Measurements from ENCODE around the gene IER5L. TPM values are rescaled to one million over a fixed set of nuclear protein-coding genes. Genes with fewer than 3 reads are reported as not detected.

The IER5L gene
- total and polyA plus RNA-seq, 9 of the 15 experiments (the other 6 are each of a cell fraction or from before 2014, with no cell fraction given): 0.14 to 11.9 (median 0.52) TPM

DNA sequence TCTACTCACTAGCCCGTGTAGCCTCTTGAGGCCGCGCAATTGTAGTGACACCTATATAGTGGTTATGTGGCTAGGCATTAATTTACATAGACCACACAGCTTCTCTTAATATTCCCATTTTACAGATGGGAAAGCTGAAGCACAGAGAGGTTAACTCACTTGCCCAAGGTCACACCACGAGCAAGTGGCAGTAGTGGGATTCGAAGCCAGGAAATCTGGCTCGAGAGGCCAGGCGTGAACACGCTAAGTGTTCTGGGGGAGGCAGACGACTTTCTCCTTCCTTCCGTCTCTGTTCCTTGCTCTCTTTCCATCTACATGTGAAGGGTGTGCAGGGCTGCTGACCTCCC lies 49.8 kb upstream of the IER5L start:
- H3K9me1 ChIP-seq (ENCODE audit: control insufficient read depth, insufficient read depth, low read length): no peaks in the 10 kb centered on the region
- FAIRE-seq (no peak), ATAC-seq (no peak), DNase-seq (ENCODE audit: extremely low read depth in 1 of 4, low spot score in 3 of 4) (no peak)
- in situ Hi-C loops (cut with MboI): no loop called here
- H3K79me2 ChIP-seq (ENCODE audit: control insufficient read depth, insufficient read depth, low read length): no peaks in the 10 kb centered on the region
- peaks cover 0 to 7% of the 10 kb centered on the region in 2 experiments; a peak in 2 of 5 replicates for H3K27me3 ChIP-seq (ENCODE audit: control insufficient read depth in 2 of 2, insufficient read depth in 2 of 2, low read length in 2 of 2)
- ChIA-PET POLR2A (interaction anchor here (0.6 to 1.1 kb wide), 2 partner anchors 9 to 29 kb away, joined by 3 read pairs; no protein-coding TSS in a partner anchor), CTCF (ENCODE audit: low intra/inter-chr PET ratio) (no interaction called here)
- no peaks in the 10 kb centered on the region for H3K9me3 ChIP-seq (replicated peaks; ENCODE audit: control insufficient read depth, insufficient read depth, low read depth, low read length)
- no peak overlapping the region for H3K9ac ChIP-seq (ENCODE audit: insufficient read depth in 1 of 2, low read depth in 2 of 2, low read length in 2 of 2)
- H3K4me1 ChIP-seq (replicated peaks in 1 of 2; ENCODE audit: control insufficient read depth in 2 of 2, insufficient read depth in 2 of 2, low read length in 2 of 2): peaks cover 0 to 16% of the 10 kb centered on the region in 2 experiments; a peak in 2 of 5 replicates
- H3K27ac ChIP-seq (ENCODE audit: extremely low read depth, low read depth, low read length): no peak overlapping the region
- H2AFZ ChIP-seq (ENCODE audit: low read depth, low read length): no peak overlapping the region
- no peaks in the 10 kb centered on the region for H3K36me3 ChIP-seq (ENCODE audit: control insufficient read depth, insufficient read depth, low read length)
- no peak overlapping the region for H3K4me3 ChIP-seq
- H3K4me2 ChIP-seq (ENCODE audit: insufficient read depth, low read length): no peak overlapping the region
- WGBS (ENCODE audit: insufficient coverage, low coverage, missing lambda C conversion rate): 36% methylated on average over 7 of the region's 10 CpGs
- TF ChIP-seq RBM25 (IDR thresholded peaks at IDR 0.05; ENCODE audit: low read depth, low read length, severe bottlenecking) (peak; percentile 49), CBX1 (IDR thresholded peaks at IDR 0.05; ENCODE audit: low read depth) (peak; percentile 50; the same call in 1 of the 2 replicates), ADNP (tag; IDR thresholded peaks at IDR 0.05) (peak; percentile 58), BCOR (IDR thresholded peaks at IDR 0.05) (peak; percentile 61), ESRRA (IDR thresholded peaks at IDR 0.05; ENCODE audit: borderline replicate concordance, low read depth) (0 out of 2 replicates have a peak, but pooled peaks have one; percentile 23)
- TF ChIP-seq, protein P1, sequence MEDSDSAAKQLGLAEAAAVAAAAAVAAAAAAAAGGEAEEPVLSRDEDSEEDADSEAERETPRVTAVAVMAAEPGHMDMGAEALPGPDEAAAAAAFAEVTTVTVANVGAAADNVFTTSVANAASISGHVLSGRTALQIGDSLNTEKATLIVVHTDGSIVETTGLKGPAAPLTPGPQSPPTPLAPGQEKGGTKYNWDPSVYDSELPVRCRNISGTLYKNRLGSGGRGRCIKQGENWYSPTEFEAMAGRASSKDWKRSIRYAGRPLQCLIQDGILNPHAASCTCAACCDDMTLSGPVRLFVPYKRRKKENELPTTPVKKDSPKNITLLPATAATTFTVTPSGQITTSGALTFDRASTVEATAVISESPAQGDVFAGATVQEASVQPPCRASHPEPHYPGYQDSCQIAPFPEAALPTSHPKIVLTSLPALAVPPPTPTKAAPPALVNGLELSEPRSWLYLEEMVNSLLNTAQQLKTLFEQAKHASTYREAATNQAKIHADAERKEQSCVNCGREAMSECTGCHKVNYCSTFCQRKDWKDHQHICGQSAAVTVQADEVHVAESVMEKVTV (CRISPR knock-in tag; IDR thresholded peaks at IDR 0.05): no peak
- intact Hi-C loops (cut with micrococcal nuclease): no loop called here
- H4K20me1 ChIP-seq (replicated peaks; ENCODE audit: control insufficient read depth, insufficient read depth, low read length): no peaks in the 10 kb centered on the region
- no TSS peak for BruUV-seq (replicated peaks)

Data from K562 (cell line).